SW 1271 (cell line): ENCODE results near the gene PACSIN2.

ENCODE experiments used
- DNase-seq, 2 experiments: peaks; one replicate each; lab custom pipeline; 2025; lab: John Stamatoyannopoulos, UW

The PACSIN2 gene

GRCh38 chr22:42857845-42858481 is 157.0 kb downstream of the PACSIN2 start:
- DNase-seq: peak in 1 of 2 experiments; percentile 16

GRCh38 chr22:42856865-42857704 is 157.9 kb downstream of the PACSIN2 start, which contains the start of gene ARFGAP3:
Gene ARFGAP3 (minus strand): TSS chr22:42857273. CDS start chr22:42857182, 91 bp downstream.
- peak; percentile 48 to 88 for DNase-seq

- peak in 1 of 2 experiments; percentile 29 for DNase-seq
These were observed 158.6 kb downstream of the PACSIN2 start for GRCh38 chr22:42856179-42856864.

DNA sequence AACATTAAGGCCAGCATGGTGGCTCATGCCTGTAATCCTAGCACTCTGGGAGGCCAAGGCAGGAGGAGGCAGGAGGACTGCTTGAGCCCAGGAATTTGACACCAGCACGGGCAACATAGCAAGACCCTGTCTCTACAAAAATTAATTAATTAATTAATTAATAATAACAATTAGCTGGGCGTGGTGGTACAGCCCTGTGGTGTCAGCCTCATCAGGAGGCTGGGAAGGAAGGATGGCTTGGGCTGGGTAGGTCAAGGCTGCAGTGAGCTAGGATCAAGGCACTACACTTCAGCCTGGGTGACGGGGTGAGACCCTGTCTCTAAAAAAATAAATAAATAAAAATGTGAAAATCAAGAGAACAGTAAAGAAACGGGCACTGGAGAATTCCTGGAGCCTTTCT is 159.2 kb downstream of the PACSIN2 start:
- no peak for DNase-seq

GRCh38 chr22:42855211-42855610 is 159.7 kb downstream of the PACSIN2 start:
- DNase-seq: no peak

DNA sequence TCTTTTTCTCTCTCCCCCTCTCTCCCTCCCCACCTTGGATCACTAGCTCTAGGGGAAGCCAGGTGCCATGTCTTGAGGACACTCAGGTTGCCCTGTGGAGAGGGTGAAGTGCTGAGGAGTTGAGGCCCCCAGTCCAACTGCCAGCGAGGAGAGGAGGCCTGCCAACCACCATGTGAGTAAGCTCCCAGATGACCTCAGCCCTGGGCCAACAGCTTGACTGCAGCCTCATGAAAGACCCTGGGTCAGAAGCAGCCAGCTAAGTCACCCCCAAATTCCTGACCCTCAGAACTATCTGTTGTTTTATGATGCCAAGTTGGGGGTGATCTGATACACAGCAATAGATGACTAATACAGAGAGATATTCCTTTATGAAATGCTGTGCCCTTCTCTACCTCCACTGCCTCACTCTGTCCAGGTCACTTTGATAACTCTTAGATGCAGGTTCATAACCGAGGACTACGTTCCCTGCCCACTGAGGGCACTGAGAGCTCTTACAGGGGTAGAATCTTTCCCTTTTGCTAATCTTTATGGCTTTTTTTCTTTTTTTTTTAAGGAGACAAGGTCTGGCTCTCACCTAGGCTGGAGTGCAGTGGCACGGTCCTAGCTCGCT is 165.9 kb downstream of the PACSIN2 start:
- no peak for DNase-seq

DNA sequence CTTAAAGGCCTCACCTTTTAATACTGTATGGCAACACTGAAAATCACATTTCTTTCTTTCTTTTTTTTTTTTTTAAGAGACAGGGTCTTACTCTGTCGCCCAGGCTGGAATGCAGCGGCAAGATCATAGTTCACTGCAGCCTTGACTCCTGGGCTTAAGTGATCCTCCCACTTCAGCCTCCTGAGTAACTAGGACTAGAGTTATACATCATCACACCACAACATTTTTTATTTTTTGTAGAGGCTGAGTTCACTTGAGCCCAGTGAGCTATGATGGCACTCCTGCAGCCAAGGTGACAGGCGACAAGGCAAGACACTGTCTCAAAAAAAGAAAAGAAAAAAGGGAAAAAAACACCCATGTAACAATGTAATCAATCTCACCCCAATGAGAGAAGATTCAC is 167.8 kb downstream of the PACSIN2 start:
- no peak for DNase-seq

DNA sequence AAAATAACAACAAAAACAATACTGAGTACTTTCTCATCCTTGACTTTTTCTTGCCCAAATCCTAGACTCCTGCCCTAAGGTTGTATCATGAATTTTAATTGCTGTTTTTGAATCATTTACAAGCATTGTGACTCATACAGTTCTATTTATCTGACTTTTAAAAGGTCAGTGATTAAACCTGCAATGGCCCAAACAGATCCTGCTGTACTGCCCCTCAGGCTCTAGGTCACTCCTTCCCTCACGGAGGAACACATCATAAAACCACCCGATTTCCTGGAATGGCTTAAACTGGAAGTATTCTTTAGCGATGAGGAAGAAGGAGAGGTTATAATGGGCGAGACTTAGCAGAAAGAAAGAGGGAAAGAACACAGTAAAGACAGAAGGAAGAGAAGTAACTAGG is 170.2 kb downstream of the PACSIN2 start:
- no peak for DNase-seq

DNA sequence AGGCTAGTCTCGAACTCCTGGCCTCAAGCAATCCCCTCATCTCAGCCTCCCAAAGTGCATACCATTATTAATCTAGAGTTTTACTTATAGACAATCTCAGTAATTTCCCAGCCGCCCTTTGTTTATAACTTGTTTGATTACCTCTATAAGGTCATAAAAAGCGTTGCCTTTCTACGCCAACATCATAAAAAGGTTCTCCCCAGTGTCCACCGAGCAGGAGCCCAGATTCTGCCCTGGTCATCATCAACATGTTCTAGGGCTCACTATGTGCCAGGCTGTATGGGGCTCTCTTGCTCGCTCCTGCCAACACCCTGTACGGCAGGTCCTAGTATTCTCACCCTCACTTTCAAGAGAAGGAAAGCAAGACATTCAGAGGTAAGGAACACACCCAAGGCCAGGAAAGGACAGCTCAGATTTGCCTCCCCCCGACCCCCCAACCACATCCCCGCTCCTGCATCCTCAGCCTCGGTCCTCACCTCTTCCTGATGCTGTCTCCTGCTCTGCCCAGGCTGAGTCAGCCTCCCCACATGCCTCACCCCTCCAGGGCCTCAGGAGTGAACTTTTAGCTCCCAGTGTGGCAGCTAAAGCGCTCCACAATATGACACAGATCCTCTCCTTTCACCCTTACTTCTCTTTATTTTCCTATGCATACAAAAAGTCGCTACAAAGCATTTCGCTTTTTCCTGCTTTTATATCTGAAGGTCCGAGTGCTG is 172.1 kb downstream of the PACSIN2 start:
- no peak for DNase-seq

DNA sequence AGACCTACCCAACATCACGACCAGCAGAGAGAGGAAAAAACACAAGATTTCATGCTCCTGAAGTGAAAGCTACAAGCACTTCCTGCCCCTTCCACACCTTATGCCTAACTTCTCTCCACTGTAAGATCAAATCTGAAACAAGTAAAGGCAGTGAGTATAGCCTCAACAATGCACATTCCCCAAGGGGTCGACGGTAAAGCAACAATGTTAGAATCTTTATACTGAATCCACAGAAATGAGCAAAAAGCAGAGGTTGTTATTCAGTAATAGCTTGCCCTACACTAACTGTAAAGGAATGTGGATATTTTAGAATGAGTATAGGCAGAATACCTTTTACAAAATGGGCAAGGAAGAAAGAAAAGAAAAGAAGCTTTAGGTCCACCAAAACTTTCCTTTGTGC is 173.5 kb downstream of the PACSIN2 start:
- DNase-seq: no peak

- DNase-seq: no peak
These were observed 177.4 kb downstream of the PACSIN2 start for GRCh38 chr22:42837556-42837955.

DNA sequence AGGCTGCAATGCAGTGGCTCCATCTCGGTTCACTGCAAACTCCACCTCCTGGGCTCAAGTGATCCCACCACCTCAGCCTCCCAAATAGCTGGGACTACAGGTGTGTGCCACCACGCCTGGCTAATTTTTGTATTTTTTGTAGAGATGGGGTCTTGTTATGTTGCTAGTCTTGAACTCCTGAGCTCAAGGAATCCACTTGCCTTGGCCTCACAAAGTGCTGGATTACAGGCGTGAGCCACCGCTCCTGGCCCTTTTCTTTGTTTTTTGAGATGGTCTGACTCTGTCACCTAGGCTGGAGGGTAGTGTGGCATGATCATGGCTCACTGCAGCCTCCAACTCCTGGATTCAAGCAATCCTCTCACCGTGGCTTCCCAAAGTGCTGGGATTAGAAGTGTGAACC is 178.9 kb downstream of the PACSIN2 start:
- DNase-seq: no peak

DNA sequence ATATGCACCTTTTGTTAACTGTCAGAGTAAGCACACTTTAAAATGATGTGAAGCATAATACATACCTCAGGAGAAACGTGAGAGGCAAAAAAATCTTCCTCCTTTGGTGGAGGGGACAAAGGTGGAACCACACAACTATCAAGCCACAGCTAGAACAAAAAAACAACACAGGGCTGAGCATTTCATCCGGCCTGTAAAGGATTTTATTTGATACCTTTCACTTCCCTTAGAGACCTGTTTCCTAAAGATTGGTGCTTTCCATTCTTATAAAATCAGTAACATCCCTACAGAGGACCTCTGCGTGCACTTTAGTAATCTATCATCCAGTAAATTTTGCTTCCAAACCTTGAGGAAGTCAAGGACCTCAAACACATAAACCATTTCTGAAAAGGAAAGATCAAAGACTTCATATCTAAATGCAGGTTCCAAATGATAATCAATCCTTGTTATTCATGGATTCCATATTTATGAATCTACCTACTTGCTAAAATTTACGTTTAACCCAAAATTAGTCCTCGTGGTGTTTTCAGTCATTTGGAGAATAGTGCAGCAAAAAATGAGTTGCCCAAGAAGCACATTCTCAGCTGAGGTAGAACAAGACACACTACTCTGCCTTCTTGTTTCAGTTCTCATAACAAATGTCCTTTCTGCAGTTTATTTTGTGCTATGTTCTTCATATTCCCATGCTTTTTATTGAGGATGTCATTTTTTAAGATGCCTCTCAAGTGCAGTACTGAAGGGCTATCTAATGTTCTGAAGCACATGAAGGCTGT is 180.6 kb downstream of the PACSIN2 start:
- DNase-seq: no peak

DNA sequence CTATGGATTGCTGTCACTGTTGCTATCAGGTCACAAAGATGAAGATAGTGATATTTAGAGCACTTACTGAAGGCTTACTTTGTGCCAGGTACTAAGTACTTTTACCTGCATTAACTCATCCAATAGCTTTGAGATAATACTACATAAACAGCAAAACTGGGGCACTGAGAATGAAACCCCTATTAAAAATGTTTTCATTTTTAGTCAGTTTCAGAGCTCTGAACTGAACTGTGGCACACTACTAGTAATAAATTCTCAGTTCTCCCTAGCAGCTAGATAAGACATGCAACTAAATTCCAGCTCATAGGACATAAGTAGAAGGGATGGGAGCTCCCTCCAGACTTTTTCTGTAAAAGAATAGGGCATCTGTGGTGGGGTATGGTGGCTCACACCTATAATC is 181.8 kb downstream of the PACSIN2 start:
- no peak for DNase-seq

DNA sequence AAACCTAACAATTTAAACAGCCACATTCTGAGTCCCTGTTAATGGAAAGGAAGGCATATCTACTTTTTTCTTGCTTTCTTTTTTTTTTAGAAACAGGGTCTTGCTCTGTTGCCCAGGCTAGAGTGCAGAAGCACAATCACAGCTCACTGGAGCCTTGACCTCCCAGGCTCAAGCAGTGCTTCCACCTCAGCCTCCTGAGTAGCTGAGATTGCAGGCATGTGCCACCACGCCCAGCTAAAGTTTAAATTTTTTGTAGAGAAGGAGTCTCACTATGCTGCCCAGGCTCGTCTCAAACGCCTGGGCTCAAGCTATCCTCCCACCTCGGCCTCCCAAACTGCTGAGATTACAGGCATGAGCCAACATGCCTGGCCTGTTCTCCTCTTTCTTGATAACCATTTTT is 183.2 kb downstream of the PACSIN2 start:
- DNase-seq: no peak

DNA sequence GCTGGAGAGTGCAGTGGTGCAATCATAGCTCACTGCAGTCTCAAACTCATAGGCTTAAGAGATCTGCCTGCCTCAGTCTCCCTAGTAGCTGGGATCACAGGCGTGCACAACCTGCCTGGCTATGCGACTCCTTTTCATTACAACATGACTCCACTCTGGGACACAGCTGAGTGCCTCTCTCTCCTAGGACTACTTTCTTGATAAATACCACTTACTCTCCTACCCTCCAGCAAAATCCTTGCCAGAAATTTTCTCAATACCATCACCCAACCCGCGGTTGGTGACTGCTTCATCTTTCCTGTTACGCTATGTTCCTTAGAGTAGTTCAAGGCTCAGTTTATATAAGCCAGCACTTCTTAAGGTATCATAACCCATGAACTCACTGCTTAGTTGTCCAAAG is 184.8 kb downstream of the PACSIN2 start:
- no peak for DNase-seq

DNA sequence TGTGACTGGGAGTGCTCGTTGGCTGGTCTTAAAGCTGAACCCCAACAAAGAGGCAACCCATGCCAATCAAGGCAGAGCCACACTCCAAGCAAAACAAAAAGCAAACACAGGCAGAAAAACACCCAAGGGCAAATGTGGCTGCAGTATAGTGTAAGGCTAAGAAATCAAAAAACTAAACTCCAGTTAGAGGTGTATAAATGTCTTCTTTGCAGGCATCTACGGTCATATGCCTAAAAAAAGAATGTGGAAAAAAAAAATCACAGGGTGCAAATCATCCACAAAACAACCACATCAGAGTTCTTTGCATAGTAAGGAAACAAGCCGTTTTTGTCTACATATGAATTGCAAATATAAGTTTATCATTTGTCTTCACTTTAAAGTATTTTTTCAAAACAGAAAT is 185.6 kb downstream of the PACSIN2 start:
- DNase-seq: no peak

DNA sequence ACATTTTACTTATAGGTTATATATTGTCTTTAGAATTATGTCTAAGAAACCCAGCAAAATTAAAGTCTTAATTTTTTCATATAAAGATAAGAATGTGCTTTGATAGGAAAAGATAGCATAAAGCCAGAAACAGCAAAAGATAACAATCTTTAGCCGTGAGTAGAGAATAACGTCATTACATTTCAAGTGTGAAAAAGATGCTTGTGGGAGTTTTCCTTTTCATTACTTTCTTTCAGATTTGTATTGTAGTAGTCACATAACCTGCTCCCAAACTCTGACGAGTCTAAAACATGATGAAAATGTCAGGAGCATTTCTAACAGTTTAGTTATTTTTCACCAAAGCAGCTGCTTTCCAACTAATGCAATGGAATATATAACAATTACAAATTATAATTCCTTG is 189.2 kb downstream of the PACSIN2 start:
- DNase-seq: no peak

DNA sequence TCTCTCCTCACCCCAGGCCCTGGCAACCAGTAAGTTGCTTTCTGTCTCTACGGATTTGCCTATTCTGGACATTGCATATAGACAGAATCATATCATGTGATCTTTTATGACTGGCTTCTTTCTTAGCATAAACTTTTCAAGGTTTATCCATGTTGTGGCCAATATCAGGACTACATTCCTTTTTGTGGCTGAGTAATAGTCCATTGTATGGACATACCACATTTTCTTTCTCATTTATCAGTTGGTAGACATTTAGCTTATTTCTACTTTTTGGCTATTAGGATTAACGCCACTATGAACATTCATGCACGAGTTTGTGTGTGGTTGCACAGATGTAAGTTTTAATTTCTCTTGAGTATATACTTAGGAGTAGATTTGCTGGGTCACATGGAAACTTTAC is 193.6 kb downstream of the PACSIN2 start:
- DNase-seq: no peak

GRCh38 chr22:42820045-42820763 is 194.7 kb downstream of the PACSIN2 start:
- DNase-seq: no peak
